Measurements from ENCODE around the gene NSUN2.

DNA sequence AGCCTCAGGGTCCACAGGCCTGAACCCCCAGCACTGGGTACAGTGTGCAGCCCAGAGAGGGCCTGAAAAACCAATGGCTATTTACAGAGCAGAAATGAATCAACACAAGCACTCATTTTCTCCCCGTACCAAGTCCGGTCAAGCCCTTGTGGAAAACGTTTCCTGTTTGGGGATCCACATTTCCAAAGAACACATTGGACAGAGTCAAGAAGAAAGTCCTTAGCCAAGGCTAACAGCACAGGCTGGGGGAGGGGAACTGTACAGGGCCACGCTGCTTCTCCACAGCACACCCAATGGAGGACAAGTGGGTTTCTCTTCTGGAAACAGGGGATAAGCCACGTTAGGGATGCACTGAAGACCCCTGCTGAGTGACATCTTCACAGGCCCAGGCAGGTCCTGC is 62.3 kb downstream of the NSUN2 start:
- TF ChIP-seq CTCF (IDR thresholded peaks at IDR 0.05; ENCODE audit: insufficient read depth, low read depth, low read length) (no peak), EZH2 (IDR thresholded peaks at IDR 0.05; ENCODE audit: insufficient read depth, low read length) (no peak)
